Choroid plexus epithelial cell (primary cell): Measurements from ENCODE around the gene DLG1.

Experiments used
- DNase-seq: peaks from one replicate; pipeline ENCODE4 v3.0.0-alpha.2; 2010; ENCODE audit warnings: low read depth
- H3K4me3 ChIP-seq: 2 replicates; pipeline ENCODE4 v1.5.1; 2011; ENCODE audit warnings: low read depth, mild to moderate bottlenecking, control low read depth, low read length, moderate library complexity
- CTCF ChIP-seq: conservative IDR thresholded peaks from 2 replicates; pipeline ENCODE4 v1.5.1; 2011; ENCODE audit warnings: low read depth, mild to moderate bottlenecking, control low read depth, inconsistent platforms, low read length, moderate library complexity

DLG1 gene

GRCh38 chr3:197019021-197019420, 279.4 kb downstream of the DLG1 start:
- DNase-seq: no peak
- H3K4me3 ChIP-seq: no peak overlapping the region
- TF ChIP-seq CTCF: no peak

- no peak overlapping the region for H3K4me3 ChIP-seq
- no peak for DNase-seq
Observed at GRCh38 chr3:197017003-197017402, 281.4 kb downstream of the DLG1 start.

GRCh38 chr3:197015790-197016736, 282.3 kb downstream of the DLG1 start:
- DNase-seq: no peak
- no peak for TF ChIP-seq CTCF
- no peak overlapping the region for H3K4me3 ChIP-seq

More at GRCh38 chr3:197017003-197017402, 281.4 kb downstream of the DLG1 start:
- TF ChIP-seq CTCF: no peak

- no peak overlapping the region for H3K4me3 ChIP-seq
- no peak for TF ChIP-seq CTCF
- DNase-seq: no peak
Observed at GRCh38 chr3:197014942-197015575, 283.4 kb downstream of the DLG1 start.

GRCh38 chr3:197014024-197014423, 284.4 kb downstream of the DLG1 start:
- H3K4me3 ChIP-seq: no peak overlapping the region
- no peak for DNase-seq
- TF ChIP-seq CTCF: no peak

GRCh38 chr3:197012540-197012883, 285.9 kb downstream of the DLG1 start:
- TF ChIP-seq CTCF: no peak
- no peak overlapping the region for H3K4me3 ChIP-seq
- no peak for DNase-seq
